ENCODE results near the gene FBXO31.
A peak's percentile ranks its signal among the peaks of the same experiment; 100 is the strongest.

DNA sequence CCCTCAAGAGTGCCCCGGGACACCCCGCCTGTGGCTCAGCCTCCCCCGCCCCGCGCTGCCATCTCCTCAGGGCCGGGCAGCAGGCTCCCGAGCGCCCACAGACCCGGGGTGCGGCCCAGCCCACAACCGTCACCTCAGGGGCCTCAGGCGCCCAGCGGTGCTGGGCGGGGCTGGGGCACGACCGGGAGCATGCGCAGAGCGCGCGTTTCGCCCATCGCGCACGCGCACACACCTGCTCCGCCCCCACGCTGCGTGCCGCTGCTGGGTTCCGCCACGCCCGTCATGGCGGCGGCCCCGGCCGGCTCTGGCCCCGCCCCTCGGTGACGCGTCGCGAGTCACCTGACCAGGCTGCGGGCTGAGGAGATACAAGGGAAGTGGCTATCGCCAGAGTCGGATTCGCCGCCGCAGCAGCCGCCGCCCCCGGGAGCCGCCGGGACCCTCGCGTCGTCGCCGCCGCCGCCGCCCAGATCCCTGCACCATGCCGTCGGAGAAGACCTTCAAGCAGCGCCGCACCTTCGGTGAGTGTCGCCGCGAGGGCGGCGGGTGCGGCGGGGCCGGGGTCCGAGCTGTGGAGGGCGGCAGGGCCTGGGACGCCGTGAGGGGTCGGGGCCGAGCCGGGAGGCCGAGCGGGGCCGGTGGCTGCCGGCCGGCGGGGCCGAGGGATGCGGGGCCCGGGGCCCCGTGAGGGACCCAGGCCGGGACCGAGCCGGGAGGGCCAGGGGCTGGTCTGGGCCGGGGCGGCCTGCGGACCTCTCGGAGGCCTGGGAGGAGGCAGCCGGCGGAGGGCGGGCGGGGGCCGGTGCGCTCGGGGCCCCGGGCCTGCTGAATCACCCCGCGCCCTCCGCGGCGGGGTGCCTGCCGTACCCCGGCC, 8.6 kb upstream of the FBXO31 start, which contains the start of gene MAP1LC3B:
- TF ChIP-seq HNRNPK (IDR thresholded peaks at IDR 0.05; ENCODE audit: low read depth, low read length, poor library complexity, severe bottlenecking) (peak; percentile 90), EZH2 (conservative IDR thresholded peaks at IDR 0.05; ENCODE audit: low read depth, low read length) (no peak), SNAI1 (CRISPR knock-in tag; IDR thresholded peaks at IDR 0.05; ENCODE audit: borderline replicate concordance) (no peak)

Measured in HepG2 (cell line).